ENCODE results near the gene CHEK2.
"Not testable (repeated sequence)": the region's sequence is repeated elsewhere in the genome, so short reads cannot be mapped to it uniquely, and the experiment has no call there.

The CHEK2 gene

DNA sequence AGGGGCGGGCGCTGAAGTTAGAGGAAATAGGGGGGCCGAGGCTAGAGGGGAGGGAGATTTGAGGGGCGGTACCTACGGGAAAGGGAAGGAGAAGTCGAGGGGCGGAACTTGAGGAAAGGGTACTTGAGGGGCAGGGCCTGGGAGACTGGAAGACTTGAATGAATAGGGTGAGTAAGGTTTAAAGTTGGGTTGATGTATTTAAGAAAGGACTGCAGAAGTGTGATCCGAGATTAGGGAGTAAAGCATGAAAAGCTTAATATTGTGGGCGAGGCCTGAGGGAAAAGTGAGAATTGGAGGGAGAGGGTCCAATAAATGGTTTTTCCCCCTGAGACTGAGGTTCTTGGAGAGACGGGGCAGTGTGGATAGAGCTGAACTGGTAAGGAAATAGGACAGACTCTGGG lies 942 bp upstream of the CHEK2 start:
- peak in 1 of 51 donors; percentile 36 for DNase-seq

DNA sequence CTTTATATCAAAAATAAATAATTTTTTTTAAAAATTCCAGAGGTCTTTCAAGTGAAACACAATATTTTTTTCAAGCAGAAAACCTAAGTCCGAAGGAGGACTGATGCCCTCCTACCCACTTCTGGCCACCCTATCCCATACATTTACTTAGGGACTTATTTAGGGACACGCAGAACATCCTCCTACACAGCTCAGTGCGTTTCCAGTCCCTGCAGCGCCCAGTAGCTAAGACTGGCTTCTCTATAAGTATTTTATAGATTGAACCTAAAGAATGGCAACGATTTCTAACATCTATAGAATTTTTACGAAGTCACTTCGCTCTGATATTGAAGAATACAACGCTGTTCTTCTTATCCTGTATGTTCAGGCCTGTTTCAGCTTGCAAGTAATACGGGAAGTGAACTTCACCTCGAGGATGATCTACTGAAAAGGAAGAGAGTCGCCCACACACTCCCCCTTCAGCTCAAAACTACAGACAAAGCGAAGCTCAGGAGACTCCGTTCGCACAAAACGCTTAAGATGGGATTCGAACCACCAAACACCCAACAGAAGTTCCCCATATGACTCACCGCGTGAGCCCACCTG lies 328 bp downstream of the CHEK2 start:
- DNase-seq: no peak

DNA sequence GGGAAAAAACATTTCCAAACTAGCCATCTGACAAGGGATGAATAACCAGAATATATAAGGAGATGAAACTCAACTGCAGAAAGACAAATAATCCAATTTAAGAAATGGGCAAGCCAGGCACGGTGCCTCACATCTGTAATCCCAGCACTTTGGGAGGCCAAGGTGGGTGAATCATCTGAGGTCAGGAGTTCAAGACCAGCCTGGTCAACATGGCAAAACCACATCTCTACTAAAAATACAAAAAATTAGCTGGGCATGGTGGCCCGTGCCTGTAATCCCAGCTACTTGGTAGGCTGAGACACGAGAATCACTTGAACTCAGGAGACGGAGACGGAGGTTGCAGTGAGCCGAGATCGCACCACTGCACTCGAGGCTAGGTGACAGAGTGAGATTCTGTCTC lies 2.7 kb downstream of the CHEK2 start:
- not testable (repeated sequence) for DNase-seq

DNA sequence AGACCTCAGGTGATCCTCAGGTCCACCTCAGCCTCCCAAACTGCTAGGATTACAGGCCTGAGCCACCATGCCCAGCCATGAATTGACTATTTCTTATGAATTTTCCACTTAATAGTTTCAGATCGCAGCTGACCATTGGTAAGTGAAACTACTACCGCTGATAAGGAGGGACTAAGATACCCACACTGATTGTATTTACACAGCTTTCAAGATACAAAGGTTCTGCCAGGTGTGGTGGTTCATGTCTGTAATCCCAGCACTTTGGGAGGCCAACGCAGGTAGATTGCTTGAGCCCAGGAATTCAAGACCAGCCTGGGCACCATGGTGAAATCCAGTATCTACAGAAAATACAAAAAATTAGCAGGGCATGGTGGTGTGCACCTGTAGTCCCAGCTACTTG lies 3.9 kb downstream of the CHEK2 start:
- no peak for DNase-seq

DNA sequence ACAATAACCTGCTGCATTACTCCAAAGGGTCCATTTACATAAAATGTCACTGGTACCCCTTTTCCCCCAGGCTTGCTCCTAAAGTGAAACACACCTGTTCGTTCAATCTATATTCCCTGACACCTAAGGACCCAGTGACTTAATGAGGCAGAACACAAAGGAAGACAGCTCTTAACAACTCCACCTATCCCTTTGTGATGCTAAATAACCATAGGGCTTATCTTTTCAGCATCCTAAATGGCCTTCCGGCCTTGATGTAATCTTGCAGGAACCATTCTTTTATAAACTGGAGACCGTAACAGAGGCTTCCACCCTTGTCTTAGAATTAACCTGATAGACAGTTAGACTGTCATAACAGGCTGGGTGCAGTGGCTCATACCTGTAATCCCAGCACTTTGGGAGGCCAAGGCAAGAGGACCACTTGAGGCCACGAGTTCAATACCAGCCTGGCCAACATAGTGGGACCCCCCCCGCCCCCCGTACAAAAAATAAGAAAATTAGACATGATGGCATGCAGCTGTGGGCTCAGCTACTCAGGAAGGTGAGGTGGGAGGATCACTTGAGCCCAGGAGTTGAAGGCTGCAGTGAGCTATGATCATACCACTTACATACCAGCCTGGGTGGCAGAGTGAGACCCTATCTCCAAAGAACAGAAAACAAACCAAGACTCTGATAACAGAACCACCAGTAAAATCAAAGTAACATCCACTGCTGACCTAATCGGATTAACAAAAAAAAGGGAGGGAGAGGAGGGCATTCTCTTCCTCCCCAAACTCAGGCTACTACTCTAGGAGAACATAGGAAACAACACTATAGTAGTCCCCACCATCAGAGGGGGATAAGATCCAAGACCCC lies 5.1 kb downstream of the CHEK2 start:
- no peak for DNase-seq

DNA sequence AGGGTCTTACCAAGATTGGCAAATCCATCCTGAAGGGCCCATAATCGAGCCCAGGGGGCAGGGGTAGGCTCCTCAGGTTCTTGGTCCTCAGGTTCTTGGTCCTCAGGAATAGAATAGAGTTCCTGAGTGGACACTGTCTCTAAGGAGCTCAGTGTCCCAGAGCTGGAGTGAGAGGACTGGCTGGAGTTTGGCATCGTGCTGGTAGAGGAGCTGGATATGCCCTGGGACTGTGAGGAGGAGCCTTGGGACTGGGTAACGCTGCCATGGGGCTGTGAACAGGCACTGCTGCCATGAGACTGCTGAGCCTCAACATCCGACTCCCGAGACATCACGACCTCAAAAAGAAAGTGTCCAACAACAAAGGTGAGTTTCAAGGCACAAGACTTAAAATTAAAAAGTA lies 7.2 kb downstream of the CHEK2 start:
- no peak for DNase-seq

DNA sequence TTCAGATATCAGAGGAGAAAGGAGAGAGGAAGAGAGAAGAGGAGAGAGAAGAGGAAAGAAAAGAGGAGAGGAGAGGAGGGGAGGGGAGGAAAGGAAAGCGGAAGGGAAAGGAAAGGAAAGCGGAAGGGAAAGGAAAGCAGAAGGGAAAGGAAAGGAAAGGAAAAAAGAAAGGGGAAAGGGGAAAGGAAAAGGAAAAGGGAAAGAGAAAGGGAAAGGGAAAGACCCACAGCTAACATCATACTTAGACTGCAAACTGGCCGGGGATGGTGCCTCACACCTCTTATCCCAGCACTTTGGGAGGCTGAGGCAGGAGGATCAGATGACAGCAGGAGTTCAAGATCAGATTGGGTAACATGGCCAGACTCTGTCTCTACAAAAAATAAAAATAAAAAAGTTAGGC lies 11.4 kb downstream of the CHEK2 start:
- DNase-seq: no peak

DNA sequence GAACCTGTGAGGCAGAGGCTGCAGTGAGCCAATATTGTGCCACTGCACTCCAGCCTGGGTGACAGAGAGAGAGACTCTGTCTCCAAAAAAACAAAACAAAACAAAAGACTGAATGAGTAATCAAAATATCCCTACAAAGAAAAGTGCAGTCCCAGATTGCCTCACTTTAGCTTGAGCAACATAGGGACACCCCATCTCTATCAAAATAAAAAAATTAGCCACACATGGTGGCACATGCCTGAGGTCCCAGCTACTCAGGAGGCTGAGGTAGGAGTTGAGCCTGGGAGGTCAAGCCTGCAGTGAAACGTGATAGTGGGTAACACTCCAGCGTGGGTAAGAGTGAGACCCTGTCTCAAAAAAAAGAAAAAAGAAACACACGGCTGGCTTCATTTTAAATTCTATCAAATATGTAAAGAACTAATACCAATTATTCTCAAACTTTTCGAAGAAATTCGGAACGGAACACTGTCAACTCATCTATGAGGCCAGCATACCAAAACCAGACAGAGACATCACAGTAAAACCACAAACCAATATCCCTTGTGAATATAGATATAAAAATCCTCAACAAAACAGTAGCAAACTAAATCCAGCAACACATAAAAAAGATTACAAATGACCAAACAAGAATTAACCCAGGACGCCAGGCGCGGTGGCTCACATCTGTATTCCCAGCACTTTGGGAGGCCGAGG lies 12.9 kb downstream of the CHEK2 start:
- no peak for DNase-seq

DNA sequence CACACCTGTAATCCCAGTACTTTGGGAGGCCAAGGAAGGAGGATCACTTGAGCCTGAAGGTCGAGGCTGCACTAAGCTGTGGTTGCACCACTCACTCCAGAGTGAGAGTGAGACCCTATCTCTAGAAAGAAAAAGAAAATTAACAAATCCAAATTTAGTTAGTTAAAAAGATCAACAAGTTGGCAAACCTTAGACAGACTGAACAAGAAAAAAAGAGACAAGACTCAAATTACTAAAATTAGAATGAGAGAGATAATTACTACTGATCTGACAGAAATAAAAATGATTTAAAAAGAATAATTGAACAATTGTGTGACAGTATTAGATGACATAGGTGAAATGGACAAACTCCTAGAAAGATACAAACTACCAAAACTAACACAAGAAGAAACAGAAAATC lies 13.6 kb downstream of the CHEK2 start:
- DNase-seq: no peak

DNA sequence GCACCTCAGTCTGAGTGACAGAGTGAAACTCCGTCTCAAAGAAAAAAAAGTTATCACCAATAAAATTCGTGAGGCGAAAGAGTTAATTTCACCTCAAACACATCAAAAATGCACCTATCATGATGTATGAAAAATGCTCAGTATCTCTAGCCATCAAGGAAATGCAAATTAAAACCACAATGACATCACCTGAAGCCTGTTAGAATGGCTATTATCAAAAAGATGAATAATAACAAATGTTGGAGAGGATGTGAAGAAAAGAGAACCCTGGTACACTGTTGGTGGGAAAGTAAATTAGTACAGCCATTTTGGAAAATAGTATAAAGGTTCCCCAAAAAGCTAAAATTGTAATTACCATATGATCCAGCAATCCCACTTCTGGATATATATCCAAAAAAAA lies 23.6 kb downstream of the CHEK2 start:
- no peak for DNase-seq

DNA sequence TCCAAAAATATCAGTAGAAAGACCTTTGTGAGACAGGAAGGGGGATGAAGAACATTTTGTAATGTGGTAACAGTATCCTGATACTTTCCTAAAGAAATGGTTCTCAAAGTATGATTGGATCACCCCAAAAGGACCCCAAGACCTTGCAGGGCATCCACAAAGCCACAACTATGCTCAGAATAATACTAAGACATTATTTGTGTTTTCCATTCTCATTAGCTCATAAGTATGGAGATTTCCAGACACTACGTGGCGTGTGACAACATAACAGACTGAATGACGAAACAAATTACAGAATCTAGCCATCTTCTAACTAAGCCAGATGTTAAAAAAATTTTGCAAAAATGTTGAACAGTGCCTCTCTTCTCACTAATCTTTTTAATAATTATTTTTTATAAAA lies 24.9 kb downstream of the CHEK2 start:
- DNase-seq: no peak

DNA sequence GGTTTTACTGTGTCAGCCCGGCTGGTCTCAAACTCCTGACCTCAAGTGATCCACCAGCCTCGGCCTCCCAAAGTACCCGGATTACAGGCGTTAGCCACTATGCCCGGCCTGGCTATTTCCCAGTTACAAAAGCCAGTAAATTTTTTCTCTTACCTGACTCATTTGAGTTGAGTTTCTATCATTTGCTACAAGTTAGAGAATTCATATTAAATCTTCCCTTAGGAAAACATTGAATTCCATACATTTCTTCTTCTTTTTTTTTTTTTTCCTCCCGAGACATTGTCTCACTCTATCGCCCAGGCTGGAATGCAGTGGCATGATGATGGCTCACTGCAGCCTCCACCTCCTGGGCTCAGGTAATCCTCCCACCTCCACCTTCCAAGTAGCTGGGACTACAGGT lies 26.0 kb downstream of the CHEK2 start:
- DNase-seq: no peak

DNA sequence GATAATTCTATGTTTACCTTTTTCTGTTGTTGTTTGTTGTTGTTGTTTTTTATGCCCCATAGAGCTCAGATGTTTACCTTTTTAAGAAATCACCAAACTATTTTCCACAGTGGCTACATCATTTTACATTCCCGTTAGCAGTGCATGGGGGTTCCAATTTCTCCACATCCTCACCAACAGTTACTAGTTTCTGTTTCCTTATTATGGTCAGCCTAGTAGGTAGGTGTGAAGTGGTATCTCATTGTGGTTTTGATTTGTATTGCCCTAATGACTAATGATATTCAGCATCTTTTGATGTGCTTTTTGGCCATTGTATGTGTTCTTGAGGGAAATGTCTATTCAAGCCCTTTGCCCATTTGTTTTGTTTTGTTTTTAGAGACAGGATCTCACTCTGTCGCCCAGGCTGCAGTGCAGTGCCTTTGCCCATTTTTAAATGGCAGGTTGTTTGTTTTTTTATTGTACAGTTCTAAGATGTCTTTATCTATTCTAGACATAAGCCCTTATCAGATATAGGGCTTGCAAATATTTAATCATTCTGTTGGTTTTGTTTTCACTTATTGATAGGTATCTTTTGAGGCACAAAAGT lies 27.5 kb downstream of the CHEK2 start:
- no peak for DNase-seq

DNA sequence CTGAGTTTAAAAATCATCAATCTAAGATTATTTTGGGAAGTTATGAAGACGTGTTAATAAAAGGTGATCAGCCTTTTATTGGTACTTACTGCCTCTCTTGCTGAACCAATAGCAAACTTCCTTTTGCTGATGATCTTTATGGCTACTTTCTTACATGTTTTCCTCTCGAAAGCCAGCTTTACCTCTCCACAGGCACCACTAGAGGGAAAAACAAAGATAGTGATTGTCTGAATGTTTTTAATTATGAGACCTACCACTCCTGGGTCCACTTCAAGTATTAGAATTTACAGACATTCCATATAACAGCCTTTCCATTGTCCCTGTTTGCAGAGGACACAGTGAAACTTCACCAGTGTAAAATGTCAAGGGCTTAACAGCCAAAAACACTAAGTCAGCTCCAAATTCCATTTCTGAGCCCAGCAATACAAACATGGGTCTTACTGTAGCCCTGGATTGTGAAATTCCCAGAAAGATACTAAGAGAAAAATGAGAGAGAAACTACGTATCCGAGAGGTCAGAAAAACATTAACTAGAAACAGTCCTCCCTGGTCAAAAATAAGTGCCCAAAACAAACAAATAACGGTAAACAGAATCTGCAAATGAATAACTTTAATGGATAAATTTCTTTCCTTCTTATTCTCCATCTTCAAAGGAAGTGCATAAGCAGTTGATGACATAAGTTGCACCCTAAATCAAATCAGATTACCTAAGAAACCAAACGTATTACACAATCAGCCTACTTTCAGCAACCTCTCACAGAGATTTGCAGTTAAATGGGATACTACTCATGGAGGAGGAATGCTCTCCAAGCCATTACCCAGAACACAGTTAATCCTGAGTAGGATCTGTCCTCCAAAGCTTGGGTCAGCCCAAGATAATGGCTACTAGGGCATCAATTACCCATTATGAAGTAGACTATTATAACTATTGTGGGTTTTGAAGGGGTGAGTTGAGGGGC lies 29.5 kb downstream of the CHEK2 start:
- no peak for DNase-seq

DNA sequence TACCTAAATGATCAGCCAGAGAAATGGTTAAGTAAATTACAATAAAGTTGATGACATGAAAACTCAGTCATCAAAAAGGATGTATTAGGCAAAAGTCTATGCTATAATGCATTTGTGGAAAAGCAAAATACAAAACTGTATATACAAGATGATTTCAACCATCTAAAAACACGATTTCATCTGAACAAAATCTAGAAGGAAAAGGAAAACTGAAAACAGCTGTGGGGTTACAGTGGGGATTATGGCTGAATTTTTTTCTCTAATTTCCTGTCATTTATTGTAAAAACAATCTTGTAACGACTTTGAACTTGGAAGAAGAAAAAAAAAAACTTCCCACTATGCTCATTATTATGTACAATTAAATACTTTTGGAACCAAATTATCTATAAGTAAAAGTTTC lies 30.3 kb downstream of the CHEK2 start:
- DNase-seq: no peak

DNA sequence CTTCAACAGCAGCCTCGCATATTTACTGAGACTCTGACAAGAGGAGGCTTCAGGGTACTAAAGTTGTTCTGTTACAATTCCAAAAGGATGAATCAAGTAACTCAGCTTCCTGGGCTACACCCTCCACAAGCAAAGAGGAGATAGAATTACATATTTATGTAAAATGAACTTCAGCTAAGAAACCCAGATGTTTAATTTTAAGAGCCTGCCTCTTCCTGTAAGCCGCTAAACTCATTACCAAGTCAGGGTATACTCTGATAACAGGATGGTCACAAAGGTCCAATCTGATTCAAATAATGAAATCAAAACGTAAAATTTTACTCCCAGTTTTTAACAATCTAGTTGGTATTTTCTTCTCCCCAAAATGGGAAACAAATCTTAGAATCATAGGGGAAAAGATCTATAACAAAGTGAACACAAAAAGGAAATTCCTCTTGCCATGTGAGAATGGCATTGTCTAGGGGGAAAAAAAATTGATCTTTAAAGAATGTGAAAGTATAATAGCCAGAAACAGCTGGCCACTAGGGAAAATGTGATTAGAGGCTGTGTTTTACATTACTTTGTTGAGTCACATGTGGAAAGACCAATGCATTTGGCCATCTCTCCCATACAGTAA lies 30.9 kb downstream of the CHEK2 start:
- no peak for DNase-seq

DNA sequence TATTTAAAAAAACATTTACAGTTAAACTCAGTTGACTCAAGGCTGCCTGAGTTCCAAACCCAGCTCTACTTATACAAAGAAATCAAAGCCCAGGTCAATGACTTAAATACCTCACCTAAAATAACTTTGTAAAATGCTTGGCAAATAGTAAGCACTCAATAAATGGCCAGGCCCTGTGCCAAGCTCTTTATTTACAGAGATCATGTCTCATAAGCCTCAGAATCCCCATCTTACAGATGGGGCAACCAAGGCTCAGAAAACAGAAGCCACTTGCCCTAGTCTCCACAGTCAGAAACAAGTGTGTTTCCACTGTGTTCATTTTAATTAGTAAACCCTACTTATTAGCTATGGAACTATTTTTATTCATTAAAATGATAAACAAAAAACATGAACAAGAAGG lies 31.5 kb downstream of the CHEK2 start:
- DNase-seq: no peak

DNA sequence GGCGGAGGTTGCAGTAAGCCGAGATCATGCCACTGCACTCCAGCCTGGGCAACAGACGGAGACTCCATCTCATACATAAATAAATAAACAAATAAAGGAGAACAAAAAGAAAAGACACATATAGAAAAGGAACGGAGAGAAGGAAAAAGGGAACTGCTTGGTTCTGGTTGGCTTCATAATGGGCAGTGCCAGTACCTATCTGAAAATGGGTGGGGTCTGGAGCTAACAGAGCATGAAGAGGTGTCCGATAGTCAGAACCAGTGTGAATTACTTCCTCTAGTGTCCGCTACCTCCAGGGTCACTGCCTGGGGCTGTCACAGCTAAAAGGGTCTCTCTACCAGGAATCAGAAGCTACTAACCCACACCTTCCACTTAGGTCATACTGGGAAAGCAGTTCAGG lies 34.8 kb downstream of the CHEK2 start:
- DNase-seq: no peak

DNA sequence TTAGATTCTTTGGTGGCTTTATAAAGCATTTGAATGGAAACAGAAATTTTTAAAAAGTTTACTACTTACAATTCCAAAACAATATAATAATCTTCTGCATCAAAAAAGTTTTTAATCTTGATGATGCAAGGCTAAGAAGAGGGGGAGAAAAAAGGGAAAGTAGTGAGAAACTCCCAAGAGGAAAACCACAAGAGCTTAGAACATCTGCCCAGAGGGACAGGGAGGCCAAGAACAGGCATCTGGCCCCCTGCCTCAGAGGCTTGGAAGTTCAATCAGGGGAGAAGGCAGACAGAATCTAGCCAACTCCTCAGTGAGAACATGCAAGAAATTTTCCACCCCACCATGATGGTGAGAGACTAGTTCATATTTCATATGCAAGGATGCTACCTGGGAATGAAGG lies 38.2 kb downstream of the CHEK2 start:
- no peak for DNase-seq

DNA sequence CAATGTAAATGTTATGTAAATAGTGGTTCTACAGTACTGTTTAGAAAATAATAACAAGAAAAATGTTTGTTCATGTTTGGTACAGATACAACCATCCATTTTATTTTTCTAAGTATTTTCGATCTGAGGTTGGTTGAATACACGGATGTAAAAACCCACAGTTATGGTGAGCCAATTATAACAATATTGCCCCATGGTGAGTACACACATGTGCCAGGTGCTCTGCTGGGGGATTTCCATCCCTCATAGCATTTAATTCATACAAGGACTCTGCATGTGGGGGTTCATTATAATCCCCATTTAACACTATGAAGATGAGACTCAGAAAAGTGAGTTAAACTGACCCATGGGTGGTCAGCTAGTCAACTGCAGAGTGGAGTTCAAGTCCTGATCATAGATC lies 38.7 kb downstream of the CHEK2 start:
- no peak for DNase-seq
